Subcutaneous adipose tissue (tissue), 4 donors: ENCODE data around the gene PMM2. TPM values are rescaled to one million over a fixed set of nuclear protein-coding genes. Genes with fewer than 3 reads are reported as not detected.

Experiments used
- CTCF ChIP-seq: fragments of 450-650 bp; IDR thresholded peaks from one replicate; pipeline ENCODE4 v1.5.1; 2016; ENCODE audit warnings: low read depth, mild to moderate bottlenecking, control low read depth, antibody characterized with exemption, moderate library complexity
- total RNA-seq, 4 donors: library from RNA; depleted of rRNA; stranded (reverse); fragments of >200 nt; gene quantifications; one replicate each; pipeline ENCODE4 v1.1.0, GENCODE V29; 2016

The PMM2 gene
- total RNA-seq, 4 donors from 2014 or later = 25.2 to 46.3 (median 42.4) TPM

GRCh38 chr16:8858994-8859912, 61.6 kb downstream of the PMM2 start:
- TF ChIP-seq CTCF = no peak

- no peak for TF ChIP-seq CTCF
These were observed 62.6 kb downstream of the PMM2 start for GRCh38 chr16:8859913-8860881.

- no peak for TF ChIP-seq CTCF
These were observed 64.1 kb downstream of the PMM2 start for GRCh38 chr16:8861563-8862308.

- TF ChIP-seq CTCF = no peak
These were observed 64.9 kb downstream of the PMM2 start for GRCh38 chr16:8862309-8863130.

GRCh38 chr16:8863594-8864424, 66.2 kb downstream of the PMM2 start:
- no peak for TF ChIP-seq CTCF
